Right lung (tissue), 5 donors: ENCODE data around the gene DCAF6. TPM values are rescaled to one million over a fixed set of nuclear protein-coding genes. Genes with fewer than 3 reads are reported as not detected.
A peak's percentile ranks its signal among the peaks of the same experiment; 100 is the strongest.
"Not testable (repeated sequence)": the region's sequence is repeated elsewhere in the genome, so short reads cannot be mapped to it uniquely, and the experiment has no call there.

Source experiments
- DNase-seq, 2 donors: peaks; one replicate each; pipeline ENCODE4 v3.0.0-alpha.2; 2013
- polyA plus RNA-seq, 5 donors: library from polyadenylated mRNA; unstranded; fragments of 120-200 nt; gene quantifications; one replicate each; pipeline versions ENCODE4 v1.2.1 to v1.2.3, GENCODE V29; 2013; ENCODE audit warnings: inconsistent platforms in 1 of 5, low replicate concordance in 1 of 5; ENCODE audit not compliant: insufficient read length in 5 of 5, insufficient read depth in 1 of 5

Gene DCAF6
- polyA plus RNA-seq, 5 donors: 54.9 to 64.0 (median 61.8) TPM

DNA sequence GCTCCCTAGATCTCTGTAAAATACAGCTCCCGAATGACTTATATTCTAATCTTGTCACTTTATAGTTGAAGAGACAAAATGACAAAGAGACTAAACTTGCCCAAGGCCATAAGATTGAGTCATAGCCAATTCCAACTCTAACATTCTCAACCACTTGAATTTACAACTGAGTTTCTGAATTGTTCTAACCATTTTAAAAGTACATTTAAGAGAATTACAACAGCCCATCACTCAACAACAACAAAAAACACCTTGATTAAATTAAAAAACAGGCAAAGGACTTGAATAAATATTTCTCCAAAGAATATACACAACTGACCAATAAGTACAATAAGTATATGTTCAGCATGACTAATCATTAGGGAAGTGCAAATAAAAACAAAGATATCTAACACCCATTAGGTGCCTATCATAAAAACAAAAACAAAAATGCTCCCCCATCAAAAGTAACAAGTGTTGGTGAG is 13.8 kb upstream of the DCAF6 start:
- DNase-seq: no peak

- DNase-seq: no peak
Measured at GRCh38 chr1:167923324-167924056, 13.0 kb upstream of the DCAF6 start.

GRCh38 chr1:167924102-167924501 is 12.4 kb upstream of the DCAF6 start:
- no peak for DNase-seq

GRCh38 chr1:167924543-167925231 is 11.8 kb upstream of the DCAF6 start:
- DNase-seq: no peak

GRCh38 chr1:167926486-167926997 is 9.9 kb upstream of the DCAF6 start:
- no peak for DNase-seq

GRCh38 chr1:167927046-167927754 is 9.3 kb upstream of the DCAF6 start:
- DNase-seq: no peak

GRCh38 chr1:167928457-167928852 is 8.0 kb upstream of the DCAF6 start:
- no peak for DNase-seq

DNA sequence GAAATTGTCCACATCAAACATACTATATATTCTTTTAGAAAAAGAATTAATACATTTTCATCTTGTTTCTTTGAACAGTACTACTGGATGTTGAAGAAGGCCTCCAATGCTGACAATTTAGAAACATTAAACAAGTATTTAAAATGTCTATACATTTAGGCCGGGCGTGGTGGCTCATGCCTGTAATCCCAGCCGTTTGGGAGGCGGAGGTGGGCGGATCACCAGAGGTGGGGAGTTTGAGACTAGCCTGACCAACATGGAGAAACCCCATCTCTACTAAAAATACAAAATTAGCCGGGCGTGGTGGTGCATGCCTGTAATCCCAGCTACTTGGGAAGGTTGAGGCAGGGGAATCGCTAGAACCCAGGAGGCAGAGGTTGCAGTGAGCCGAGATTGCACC is 7.6 kb upstream of the DCAF6 start:
- DNase-seq: not testable (repeated sequence)

DNA sequence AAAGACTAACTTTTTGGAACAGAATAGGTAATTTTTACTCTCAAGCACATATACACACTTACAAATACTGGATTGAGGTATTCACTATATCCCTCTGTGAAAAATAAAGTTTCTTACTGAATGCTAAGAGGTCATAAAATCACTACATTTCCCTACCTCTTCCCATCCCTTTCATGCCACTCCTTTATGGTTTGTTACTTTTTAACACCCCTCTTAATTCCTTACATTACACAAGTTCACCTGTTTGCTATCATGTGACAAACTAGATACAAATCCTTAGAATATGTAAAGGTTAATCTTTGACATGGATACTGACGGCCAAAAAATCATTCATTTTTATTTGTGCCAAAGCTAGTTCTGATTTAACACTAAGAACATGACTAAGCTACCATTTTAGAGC is 6.8 kb upstream of the DCAF6 start:
- DNase-seq: no peak

GRCh38 chr1:167933788-167934187 is 2.7 kb upstream of the DCAF6 start:
- DNase-seq: no peak

DNA sequence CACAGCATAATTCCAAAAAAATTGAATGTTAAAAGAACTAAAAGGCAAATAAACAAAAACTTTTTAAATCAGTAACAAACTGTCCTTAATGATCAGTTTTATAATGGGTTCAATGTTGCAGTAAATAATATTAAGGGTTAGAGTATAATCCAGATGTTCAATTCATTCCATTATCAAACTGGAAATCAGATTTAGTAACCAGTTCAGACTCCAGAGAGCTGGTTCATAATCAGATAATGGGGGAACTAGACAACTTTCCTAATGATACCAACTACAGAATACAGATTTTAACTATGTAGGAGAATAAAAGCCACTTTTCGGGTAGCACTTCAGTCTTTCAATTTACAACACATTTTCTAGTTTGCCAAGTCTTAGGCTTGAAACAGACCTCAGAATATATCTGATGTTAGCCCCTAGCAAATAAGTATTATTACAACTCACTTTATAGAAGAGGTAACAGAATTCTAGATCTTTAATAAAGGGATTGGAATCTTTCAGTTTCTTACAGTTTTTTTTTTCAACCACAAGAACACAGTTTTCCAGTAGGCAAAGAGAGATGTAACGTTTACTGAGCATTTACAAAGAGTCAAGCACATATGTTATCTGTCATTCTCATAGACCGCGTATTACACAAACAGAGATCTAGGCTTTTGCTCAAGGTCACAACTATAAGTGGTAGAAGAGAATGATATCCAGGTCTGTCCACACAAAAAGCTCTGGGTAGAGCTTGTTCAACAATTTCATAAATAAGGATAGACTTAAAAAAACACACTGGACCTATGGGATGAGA is 1.9 kb upstream of the DCAF6 start:
- DNase-seq: peak in 1 of 2 donors; percentile 36

- DNase-seq: peak in 1 of 2 donors; percentile 50
Measured at GRCh38 chr1:167935216-167936067, 1.0 kb upstream of the DCAF6 start.

GRCh38 chr1:167936930-167937708 is 636 bp downstream of the DCAF6 start, which contains the start of gene MPC2:
Gene MPC2, minus strand, starts transcription at chr1:167937072. Its CDS starts 1,231 bp downstream, at chr1:167935841.
- peak; percentile 64 to 69 for DNase-seq

DNA sequence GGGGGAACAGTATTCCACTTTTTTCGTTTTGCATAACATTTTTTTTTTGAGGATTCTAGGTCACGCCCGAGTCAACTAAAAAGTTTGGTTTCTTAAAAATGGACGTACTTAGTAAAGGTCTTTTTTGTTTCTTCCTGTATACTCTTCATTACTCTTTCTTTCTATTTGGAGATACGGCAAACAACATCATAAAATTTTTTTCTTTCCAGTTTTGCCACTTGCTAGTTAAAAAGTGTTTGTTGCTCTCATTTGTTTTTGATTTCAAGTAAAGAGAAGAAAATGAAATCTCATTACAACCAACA is 1.2 kb downstream of the DCAF6 start:
- no peak for DNase-seq

GRCh38 chr1:167938080-167938636 is 1.7 kb downstream of the DCAF6 start:
- no peak for DNase-seq

- DNase-seq: no peak
Measured at GRCh38 chr1:167940264-167940663, 3.8 kb downstream of the DCAF6 start.

GRCh38 chr1:167943541-167943940 is 7.1 kb downstream of the DCAF6 start:
- no peak for DNase-seq

DNA sequence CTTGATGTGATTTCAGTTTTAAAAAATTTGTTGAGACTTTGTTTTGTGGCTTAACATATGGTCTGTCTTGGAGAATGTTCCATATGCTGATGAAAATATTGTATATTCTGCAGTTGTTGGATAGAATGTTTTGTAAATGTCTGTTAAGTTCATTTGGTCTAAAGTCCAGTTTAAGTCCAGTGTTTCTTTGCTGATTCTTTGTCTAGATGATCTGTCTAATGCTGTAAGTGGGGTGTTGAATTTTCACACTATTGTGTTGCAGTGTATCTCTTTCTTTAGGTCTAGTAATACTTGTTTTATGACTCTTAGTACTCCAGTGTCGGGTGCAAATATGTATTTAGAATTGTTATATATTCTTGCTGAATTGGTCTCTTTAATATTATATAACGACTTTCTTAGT is 11.2 kb downstream of the DCAF6 start:
- DNase-seq: no peak

- no peak for DNase-seq
Measured at GRCh38 chr1:167949785-167950184, 13.3 kb downstream of the DCAF6 start.

- no peak for DNase-seq
Measured at GRCh38 chr1:167950569-167950968, 14.1 kb downstream of the DCAF6 start.
